GM19023 (cell line): ENCODE results near the gene HCFC2.
A peak's percentile ranks its signal among the peaks of the same experiment; 100 is the strongest.
"Not testable (repeated sequence)": the region's sequence is repeated elsewhere in the genome, so short reads cannot be mapped to it uniquely, and the experiment has no call there.

ENCODE experiments used
- ATAC-seq: cut with Tn5 transposase; IDR thresholded peaks from one replicate; pipeline ENCODE4 v1.9.1; 2021; ENCODE audit warnings: mild to moderate bottlenecking, moderate library complexity; ENCODE audit not compliant: unreplicated experiment

HCFC2 gene

DNA sequence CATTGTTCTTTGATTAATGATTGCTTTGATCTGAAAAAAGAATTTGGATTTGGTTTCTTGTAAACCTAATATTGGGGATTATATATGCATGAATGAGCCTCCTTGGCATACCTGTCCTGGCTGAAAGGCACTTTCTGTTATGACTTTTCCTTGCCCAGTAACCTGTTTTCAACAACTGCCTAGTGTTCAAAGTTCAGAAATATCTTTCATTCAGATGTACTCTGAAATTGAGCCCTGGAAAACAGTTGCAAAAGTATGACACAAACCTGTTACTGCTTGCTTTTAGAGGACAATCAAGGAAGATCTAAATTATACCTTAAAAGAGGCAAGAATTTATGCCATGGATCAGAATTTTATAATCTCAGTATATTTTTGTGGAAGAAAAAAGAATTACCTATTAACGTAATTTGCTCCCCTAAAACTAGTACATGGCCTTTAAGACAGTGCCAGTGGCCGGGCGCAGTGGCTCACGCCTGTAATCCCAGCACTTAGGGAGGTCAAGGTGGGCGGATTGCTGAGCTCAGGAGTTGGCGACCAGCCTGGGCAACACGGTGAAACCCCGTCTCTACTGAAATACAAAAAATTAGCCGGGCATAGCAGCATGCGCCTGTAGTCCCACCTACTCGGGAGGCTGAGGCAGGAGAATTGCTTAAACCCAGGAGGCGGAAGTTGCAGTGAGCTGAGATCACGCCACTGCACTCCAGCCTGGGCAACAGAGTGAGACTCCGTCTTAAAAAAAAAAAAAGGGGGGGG lies 50.7 kb downstream of the HCFC2 start:
- not testable (repeated sequence) for ATAC-seq

DNA sequence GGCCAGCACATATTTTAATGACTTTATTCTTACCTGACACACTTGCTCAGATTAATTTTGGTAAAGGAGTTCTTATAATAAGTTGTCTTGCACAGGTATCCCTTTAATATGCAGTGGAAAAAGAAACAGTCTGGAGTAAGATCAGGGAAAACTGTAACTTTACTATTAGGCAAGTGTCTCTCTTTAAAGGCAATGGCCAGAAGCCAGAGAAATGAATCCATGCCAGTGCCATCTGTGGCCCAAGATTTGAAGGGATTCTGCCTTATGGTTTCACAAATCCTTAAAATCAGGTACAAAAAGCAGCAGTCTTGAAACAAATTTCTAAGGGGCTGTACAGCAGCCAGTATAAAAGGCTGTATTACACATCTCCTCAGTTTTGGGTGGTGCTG lies 51.2 kb downstream of the HCFC2 start:
- no peak for ATAC-seq

DNA sequence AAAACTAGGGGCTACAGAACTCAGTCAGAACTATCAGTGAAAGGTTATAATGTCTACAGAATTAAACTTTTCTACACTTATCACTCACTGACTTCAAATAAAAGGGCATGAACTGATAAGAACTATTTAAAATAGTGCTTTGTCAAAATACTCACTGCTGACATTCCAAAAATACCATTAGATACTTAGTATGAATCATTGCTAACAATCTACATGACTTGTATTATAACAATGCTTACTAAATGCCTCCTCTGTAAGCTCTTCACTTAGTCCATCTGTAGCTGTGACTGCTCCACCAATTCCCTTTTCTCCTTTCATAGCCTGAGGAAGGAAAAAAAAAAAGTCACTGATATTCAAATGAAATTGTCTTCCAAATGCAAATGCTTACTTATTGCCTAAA lies 56.7 kb downstream of the HCFC2 start:
- ATAC-seq = no peak

DNA sequence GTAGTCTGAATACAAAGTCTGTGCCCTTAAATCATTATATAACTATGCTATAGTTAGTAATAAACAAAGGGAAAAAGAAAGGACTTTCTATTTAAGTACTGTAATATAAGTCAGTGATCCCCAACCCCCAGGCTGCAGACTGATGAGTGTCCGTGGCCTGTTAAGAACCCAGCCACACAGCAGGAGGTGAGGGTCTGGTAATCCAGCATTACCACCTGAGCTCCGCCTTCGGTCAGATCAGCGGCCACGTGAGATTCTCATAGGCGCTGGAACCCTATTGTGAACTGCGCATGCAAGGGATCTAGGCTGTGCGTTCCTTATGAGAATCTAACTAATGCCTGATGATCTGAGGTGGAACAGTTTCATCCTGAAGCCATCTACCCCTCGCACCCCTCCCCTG lies 58.0 kb downstream of the HCFC2 start:
- ATAC-seq = no peak

DNA sequence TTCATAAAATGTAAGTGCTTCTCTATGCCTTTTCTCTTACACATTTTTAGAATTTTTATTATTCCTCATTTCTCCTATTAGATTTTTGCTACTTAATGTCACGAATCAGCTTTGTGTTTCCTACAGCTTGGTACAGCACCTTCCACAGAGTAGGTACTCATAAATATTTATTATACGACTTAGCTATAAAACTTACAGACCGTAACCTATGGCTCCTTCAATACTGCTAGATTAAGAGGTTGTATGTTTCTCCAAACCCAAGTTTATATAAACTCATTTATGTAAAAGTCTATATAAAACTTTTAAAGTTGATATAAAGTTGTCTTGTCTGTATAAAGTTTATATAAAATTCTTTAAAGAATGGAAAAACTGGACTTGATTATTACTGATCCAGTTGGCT lies 62.2 kb downstream of the HCFC2 start:
- ATAC-seq = no peak

DNA sequence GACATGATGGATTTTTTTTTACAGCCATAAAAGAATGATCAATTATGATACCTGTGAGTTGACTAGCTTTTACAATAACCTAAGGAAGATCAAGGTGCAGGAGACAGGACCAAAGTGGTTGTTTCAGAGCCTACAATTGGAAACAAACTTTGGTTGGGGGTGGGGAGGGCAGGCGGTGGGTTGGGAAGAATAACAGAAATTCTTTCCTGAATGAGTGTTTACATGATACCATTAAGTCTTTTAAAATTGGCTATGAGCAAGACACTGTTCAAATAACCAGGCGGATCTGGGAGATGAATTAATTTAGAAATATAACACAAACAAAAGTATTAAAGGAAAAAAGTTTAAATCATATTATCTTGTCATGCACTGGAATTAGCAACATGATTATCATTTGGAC lies 66.4 kb downstream of the HCFC2 start:
- ATAC-seq = no peak

DNA sequence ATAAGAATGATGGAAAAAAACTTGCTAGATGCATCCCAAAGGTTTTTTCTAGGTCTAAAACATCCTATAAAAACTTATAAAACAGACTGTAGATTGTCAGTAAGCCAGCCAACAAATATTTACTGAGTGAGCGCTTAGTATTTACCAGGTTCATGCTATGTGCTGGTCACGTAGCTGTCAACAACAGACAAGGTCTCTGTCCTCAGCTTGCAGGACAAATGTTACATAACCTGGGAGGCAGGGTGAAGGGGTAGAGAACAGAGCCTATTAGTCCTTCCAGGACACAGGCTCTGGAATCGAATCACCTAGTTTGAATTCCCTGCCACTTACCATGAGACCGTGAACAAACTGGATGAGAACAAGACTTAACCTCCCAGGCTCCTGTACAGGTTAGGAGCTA lies 67.3 kb downstream of the HCFC2 start:
- ATAC-seq = no peak

DNA sequence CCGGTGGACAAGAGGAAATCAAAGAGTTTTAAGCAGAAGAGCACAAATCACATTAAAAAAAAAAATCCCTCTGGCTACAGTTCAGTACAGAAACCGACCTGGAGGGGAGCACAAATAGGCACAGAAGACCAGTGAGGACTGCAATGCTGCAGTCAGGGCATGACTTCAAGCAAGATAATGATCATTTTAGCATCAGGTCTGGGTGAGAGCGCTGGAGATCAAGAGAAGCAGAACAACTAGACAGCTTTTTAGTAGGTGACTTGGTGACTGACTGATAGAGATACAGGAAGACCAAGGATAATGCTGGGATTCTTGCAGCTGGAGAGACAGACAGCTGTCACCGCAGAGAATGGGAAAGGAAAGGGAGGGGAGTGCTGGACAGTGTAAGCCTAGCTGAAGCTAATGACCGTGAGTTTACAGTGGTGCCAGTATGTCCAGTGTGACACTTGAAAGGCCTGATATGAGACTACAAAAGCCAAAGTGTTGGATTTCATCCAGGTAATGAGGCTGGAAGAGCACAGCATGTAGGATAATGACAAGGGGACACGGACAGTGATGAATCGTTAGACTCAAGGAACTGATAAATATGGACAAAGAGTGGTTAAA lies 68.1 kb downstream of the HCFC2 start:
- ATAC-seq = no peak

DNA sequence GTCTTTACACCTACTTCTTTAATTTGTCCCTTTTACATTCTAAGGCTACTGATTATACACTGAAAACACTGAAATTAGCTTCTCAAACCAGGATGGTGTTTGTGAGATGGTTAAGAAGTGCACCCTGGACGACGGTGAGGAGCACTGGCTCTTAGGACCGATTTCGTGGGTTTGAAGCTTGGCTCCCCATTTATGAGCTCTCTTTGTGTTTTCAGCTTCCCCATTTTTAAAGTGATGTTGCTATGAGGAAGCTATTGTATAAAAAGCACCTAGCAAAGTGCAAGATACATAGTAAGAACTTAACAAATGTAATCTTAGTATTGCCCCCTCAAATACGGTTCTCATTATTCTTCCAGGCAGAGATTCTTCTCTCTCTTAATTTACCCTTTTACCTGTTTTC lies 69.0 kb downstream of the HCFC2 start:
- no peak for ATAC-seq

DNA sequence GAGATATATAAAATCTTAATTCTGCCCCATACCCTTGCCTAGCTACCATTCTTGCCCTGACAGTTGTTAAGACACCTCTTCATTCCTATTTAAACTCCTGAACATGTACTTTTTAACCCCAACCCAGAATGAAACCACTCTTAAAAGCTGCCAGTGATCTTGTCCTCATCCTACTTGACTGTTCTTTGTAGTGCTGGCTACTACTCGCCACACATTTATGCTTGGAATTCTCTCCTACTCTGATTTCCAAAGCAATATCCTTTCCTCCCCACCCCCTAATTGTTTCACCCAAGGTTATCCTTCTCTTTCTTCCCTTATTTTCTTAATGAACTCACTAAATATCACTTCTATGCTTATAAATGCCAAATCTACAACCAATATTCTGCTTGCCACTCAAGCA lies 69.5 kb downstream of the HCFC2 start:
- no peak for ATAC-seq

DNA sequence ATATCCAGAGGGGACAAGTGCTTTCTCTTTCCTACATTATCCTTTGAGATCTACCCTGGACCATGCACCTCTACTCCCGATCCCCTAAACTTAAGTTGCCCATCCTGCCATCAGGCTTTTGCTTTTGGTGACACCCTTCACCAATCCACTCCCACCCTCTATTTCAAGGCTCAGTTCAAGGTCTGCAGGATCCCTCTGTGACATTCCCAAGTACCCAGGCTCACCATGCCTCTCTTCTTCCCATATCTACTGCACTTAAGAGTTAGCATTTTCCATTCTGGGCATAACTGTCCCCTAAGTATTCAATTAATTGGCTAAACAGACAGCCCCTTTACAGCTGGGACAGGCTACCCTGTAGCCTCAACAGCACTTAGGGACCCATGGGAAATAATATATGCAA lies 70.6 kb downstream of the HCFC2 start:
- ATAC-seq = no peak

DNA sequence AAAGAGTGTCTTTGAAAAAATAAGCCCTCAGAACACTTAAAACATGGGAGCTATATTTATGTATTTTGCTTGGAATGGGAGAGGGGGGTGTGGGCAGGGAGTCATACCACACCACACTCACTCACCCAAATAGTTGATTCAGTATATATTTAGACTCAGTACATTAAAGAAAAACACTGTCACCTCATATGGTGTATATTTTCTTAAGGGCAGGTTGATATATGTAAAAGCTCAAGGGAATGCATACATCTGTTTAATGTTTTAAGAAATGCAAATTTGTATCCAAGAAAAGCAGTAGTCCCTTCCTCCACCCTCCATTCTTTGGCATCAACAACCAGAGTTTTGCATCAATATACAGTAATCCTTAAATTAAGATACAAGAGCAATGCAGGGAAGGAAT lies 72.2 kb downstream of the HCFC2 start:
- ATAC-seq = no peak

DNA sequence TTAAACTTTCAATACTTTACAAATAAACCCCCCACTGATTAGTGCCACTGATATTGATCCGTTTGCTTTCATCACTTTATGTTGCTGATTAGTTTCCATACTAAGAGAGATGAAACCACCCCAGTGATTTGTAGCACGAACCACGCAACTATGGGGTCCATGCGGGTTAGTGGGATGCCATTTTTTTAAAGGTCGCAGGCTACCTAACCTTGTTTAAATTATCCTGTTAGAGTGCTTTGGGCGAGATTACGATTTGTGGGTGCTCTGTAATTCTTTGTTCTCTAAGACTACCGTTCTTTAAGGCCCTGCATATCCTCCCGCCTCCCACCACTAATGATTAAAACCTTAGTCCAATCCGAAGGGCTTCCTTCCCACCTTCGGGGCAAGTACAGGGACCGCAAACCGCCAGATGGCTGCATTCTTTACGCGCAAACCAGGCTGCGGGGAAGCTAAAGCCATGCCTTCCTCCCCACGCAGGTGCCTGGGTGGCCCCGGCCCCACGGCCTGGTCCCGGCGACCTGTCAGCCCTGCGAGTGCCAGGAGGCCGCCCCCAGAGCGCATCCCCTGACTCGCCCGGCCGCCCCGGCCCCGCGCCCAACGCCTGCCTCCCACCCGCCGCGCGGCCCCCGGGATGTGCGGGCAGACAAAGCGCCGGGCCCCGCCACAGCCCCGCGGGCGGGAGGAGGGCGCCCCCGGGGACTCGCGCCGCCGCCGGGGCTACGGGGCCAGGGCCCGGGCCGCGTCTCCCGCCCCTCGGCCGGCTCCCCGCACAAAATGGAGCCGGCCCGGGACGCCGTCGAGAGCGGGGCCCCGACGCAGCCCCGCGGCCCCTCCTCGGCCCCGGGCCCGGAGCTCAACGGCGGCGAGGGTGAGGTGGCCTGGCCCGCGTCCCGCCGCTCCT lies 72.9 kb downstream of the HCFC2 start:
- peak; percentile 33 for ATAC-seq

DNA sequence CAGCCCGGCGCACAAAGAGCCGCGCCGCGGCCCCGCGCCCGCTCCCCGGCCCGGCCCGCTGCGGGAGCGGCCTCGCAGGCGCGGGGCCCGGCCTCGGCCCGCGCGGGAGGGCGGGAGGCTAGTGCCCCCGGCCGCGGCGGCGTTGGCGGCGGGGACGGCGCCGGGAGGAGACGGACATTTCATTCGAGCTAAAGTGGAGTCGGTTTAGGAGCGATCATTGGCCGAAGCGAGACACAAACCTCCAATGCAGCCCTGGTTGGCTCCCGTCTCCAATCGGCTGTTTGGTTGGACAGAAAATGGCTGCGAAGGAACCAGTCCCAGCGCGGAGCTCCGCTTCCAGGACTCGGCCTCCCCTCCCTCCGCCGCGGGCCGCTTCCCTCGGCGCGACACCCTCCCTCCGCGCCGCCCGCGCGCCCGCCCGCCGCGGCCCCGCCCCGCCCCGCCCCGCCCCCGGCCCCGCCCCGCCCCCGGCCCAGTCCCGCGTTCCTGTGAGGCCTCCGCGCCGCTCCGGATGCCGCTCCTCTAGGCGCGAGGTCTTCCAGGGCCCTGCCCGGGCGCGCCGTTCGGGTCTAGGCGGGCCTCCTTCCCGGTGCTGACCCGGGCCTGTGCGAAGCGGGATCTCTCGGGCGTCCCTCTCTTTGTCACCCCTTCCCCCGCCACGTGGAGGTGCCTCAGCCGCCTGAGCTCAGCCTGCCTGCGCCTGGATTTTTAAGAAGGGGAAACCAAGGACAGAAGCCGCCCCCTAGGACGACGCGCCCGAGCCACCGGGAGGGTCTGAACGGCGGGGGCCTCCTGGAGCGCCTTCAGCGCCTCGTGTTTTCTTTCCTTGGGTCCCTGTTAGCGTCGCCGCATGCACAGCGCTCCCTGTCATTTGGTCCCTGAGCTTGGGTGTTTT lies 73.8 kb downstream of the HCFC2 start, which contains the start of gene NFYB:
Gene NFYB, minus strand, starts transcription at position 309 of the 895 bp plus-strand sequence. CDS start 2,757 bp downstream, outside the sequence.
- ATAC-seq = peak; percentile 91

DNA sequence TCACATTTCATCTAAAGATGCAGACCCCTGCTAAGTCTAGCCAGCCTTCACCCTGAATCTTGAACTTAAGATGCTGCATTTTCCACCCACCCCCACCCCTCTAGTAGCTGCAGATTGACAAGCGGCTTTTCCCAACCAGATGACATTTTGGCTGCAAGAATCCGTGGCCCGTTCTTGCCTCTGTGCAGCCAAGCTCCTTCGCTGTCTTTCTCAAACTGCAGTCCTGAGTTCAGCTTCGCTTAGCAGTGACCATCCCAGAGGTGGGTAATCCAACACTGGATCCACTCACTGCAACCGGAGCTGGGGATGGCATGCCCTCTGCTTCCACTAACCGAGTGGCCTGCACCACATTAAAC lies 74.4 kb downstream of the HCFC2 start:
- ATAC-seq = no peak

DNA sequence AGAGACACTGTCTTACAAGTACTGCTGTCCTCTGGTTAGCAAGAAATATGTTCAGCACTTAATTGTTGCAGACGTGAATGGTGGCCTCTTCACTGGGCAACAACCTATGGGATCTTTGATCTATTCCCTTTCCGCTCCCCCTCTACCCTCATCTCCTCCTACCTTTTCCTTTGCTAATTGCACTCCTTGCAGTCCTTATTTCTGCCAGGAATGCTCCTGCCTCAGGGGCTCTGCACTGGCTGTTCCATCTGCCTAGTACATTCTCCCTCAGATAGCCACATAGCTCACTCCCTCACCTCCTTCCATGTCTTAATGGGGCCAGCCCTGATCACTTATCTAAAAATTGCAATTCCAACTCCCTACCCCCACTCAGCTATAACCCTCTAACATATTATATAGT lies 78.2 kb downstream of the HCFC2 start:
- ATAC-seq = no peak

DNA sequence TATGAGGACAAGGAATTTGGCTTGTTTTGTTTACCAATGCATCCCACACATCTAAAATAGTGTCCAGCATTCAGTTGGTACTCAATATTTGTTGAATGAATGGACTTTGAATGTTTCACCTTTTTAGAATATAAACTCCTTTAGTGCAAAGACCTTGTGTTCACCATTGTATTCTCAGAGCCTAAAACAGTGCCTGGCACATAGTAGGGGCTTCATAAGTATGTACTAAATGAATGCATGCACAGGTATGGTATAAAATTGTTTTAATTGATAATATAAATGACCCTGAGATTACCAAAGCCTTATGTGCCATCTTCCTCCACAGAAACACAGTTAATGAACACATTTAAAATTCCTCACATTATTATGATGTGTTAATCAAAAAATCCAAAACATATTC lies 78.7 kb downstream of the HCFC2 start:
- no peak for ATAC-seq

DNA sequence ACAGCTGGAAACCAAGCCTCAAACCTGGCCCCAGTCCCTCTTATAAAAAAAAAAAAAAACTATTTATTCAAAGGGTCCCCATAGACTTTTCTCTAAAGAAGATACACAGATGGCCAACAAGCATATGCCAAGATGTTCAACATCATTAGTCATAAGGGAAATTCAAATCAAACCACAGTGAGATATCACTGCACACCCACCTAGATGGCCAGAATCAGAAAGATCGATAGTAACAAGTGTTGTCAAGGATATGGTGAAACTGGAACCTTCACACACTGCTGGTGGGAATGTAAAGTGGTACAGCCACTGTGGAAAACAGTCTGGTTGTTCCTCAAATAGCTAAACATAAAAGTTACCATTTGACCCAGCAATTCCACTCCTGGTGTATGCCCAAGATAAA lies 79.6 kb downstream of the HCFC2 start:
- no peak for ATAC-seq

DNA sequence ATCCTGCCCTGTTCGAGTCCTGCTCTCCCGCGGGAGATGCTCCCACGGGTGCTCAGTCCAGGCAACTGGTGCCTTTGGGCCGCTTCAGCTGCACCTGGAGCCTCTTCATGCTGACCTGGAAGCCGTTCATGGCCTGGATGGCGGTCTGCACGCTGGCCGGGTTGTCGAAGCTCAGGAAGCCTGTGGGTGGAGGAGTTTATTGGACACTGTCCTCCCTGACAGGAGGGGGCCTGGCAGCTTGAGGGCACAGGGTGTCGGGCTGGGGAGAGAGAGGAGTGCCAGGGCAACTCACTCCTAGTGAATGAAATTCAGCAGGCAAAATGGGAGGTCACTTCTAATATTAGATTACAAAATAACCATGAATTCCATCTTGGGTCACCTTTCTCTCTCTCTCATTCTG lies 83.0 kb downstream of the HCFC2 start:
- no peak for ATAC-seq

DNA sequence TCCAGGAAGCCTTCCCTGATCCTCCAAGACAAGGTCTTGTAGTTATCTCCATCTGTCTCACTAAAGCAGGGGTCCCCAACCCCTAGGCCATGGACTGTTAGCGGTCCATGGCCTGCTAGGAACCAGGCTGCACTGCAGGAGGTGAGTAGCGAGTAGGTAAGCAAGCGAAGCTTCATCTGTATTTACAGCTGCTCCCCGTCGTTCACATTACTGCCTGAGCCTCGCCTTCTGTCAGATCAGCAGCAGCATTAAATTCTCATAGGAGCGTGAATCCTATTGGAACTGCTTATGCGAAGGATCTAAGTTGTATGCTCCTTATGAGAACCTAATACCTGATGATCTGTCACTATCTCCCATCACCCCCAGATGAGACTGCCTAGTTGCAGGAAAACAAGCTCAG lies 86.1 kb downstream of the HCFC2 start:
- ATAC-seq = no peak

DNA sequence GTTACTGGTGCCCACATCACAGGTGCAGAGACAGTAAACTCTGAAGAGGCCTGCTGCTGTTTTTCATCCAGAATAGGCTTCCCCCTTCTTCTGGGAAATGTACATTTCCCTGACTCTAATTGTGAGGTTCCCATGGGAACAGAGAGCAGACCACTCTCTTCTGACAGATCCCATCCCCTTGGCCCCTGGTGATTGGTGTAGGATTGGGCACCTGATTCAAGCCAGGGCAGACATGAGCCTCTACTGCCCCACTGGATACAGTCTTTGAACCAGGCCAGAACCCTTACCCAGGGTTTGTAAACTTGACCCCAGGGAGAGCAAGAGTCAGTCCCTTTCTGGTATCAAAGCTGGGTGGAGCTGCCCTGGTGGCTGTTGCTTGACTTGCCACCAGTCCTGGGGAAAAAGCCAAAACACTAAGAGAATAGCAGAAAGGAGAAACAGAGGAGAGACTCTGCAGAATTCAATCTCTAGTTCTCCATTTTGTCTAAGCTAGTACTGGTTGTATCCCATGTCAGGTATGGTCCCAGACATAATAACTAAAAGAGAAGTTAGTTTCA lies 88.4 kb downstream of the HCFC2 start:
- no peak for ATAC-seq
